ENCODE data around the gene FBXL2.

FBXL2 gene, protein sequence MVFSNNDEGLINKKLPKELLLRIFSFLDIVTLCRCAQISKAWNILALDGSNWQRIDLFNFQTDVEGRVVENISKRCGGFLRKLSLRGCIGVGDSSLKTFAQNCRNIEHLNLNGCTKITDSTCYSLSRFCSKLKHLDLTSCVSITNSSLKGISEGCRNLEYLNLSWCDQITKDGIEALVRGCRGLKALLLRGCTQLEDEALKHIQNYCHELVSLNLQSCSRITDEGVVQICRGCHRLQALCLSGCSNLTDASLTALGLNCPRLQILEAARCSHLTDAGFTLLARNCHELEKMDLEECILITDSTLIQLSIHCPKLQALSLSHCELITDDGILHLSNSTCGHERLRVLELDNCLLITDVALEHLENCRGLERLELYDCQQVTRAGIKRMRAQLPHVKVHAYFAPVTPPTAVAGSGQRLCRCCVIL

GRCh38 chr3:33277193-33277882 lies at the start of gene FBXL2:
Gene FBXL2, plus strand, starts transcription at chr3:33277442. Its CDS starts 71 bp downstream, at chr3:33277513.
- no peak for DNase-seq (ENCODE audit: low spot score)

GRCh38 chr3:33229066-33229465 lies 48.2 kb upstream of the FBXL2 start:
- no peak for DNase-seq (ENCODE audit: low spot score)

- DNase-seq (ENCODE audit: low spot score): no peak
Observed at GRCh38 chr3:33229947-33230346, 47.3 kb upstream of the FBXL2 start.

DNA sequence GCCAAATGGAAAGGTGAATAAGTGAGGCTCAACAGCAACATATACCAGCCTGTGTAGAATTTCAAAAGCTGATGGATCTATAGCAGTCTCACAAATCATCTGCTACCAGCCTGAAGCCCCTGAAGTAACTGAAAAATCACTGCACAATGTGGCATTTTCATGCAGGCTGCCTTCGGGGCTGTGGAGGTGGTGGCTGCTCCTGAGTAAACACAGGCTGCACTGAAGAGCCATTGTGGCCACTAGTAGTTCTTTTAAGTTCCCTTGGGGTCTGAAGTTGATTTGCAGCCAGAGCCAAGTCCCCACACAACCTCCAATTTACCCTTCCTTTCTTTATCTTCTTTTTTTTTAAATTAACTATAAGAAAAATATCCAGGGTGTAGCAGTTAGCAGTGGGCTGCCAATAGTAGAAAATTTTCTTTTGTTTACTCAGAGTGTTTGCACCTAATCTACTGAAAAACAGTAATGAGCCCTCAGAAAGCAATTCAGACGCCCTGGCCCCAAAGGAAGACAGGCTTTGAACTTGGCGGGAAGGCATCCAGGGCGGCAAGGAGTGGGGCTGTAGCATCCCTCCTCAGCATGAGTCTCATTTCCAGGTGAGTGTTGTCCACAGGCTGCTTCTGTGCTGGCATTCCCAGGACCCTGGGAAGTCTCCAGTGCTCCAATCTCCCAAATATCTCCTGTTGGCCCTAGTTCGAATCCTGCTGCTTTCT lies 45.3 kb upstream of the FBXL2 start:
- DNase-seq (ENCODE audit: low spot score): no peak

DNA sequence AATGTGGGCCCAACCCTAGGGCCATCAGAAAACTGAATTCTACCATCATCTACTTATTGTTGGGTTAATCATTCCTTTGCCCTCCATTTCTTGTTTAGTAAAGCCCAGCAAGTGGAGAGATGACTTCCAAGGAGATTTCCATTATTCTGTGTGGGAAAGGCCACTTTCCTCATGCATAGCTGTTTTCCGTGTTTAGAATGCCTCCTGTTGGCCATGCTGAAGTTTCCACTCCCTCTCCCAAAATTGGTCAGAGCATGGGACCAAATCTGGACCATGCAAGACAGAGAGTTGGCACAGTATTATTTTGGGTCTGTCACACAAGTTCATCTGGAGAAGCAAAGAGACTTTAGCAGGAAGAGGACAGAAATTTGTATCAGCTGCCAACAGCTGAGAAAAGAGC lies 43.4 kb upstream of the FBXL2 start:
- DNase-seq (ENCODE audit: low spot score): no peak

DNA sequence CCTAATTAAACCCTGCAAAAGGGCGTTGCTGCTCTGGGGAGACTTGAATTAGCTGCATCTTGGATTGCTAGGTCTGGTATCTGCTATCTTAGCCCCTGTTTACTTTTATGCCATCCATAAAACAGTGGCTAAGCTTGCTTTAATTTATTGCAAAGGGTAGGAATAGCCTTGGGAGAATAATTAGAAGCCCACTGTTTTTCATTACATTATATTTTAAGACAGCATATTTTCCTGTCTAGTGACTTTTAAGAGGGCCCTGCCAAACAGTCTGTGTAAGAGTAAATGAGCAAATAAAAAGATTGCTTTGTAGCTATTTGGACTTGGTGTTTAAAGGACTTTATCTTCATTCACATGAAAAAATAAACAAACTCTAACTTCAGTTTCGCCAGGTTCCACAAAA lies 41.2 kb upstream of the FBXL2 start:
- no peak for DNase-seq (ENCODE audit: low spot score)

GRCh38 chr3:33237439-33237838 lies 39.8 kb upstream of the FBXL2 start:
- no peak for DNase-seq (ENCODE audit: low spot score)

DNA sequence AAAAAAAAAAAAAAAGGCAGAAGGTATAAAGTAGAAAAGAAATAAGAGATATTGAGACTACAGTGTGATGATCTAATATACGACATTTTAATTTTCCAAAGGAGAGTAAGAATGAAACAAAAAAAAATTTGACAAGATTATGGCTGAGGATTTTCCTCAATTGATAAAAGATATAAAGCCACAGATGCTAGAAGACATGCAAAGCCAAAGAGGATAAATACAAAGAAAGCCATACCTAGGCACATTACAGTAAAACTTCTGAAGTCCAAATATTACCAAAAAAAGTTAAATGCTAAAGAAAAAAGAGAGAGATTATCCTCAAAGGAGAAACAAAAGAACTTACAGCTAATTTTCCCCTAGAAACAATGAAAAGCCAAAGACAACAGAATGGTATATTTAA lies 38.3 kb upstream of the FBXL2 start:
- DNase-seq (ENCODE audit: low spot score): no peak

- DNase-seq (ENCODE audit: low spot score): no peak
Observed at GRCh38 chr3:33240261-33240660, 37.0 kb upstream of the FBXL2 start.

- no peak for DNase-seq (ENCODE audit: low spot score)
Observed at GRCh38 chr3:33246786-33247185, 30.5 kb upstream of the FBXL2 start.

DNA sequence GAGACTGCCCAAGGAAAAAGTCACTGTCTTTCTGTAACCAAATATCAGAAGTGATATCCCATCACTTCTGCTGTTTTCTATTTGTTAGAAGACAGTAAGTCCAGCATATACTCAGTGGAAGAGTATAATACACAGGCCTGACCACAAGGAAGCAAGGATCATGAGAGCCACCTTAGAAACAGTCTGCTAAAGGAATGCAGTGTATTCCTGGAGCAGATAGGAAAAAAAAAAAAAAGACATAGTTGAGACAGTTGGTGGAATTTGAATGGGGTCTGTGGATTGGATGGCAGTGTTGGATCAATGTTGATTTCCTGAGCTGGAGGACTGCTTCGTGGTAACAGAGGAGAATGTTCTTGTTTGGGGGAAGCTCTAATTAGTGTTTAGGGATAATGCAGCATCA lies 26.5 kb upstream of the FBXL2 start:
- DNase-seq (ENCODE audit: low spot score): no peak

GRCh38 chr3:33256249-33256648 lies 21.0 kb upstream of the FBXL2 start:
- DNase-seq (ENCODE audit: low spot score): no peak

DNA sequence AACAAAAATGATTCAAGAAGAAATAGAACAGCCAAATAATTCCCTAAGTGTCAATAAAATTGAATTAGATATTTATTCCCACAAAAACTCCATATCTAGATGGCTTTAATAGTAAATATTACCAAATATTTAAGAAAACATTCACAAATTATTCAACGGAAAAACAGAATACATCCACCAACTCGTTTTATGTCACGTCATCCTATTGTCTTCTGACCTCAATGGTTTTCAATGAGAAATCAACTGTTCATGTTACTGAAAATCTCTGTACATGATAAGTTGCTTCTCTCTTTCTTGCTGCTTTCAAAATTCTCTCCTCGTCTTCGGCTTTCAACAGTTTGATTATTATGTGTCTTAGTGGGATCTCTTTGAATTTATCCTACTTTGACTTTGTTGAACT lies 17.1 kb upstream of the FBXL2 start:
- no peak for DNase-seq (ENCODE audit: low spot score)

DNA sequence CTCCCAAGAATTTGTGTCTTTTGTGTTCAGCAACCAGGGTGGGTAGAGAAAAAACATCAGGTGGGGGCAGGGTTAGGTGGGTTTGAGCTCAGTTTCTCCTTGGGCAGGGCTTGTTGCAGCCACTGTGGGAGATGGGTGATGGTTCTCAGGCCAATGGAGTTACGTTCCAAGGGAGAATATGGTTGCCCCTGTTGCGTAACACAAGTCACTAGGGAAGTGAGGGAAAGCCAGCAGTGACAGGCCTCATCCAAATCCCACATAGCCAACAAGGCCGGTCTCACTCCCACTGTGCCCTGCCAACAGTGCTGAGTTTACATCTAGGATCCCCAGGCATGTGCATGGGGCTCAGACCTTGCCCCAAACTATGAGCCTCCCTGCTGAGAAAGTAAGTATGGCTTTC lies 7.9 kb upstream of the FBXL2 start:
- DNase-seq (ENCODE audit: low spot score): no peak

DNA sequence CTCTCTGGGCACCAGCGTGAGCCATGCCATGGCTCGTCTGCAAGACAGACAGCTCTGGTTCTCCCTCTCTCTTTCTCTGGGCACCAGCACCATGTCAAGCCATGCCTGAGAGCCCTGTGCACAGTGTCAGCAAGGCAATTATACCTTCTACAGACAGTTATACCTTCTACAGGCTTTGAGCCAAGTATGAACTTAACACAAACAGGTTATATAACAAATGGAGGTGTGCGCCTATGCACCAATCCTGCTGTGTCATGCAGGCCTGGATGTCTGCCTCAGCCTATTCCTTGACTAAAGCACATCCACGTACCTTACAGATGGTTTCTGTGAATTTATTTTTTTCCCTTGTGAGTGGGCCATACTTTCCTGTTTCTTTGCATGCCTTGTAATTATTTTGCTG lies 5.9 kb upstream of the FBXL2 start:
- DNase-seq (ENCODE audit: low spot score): no peak

DNA sequence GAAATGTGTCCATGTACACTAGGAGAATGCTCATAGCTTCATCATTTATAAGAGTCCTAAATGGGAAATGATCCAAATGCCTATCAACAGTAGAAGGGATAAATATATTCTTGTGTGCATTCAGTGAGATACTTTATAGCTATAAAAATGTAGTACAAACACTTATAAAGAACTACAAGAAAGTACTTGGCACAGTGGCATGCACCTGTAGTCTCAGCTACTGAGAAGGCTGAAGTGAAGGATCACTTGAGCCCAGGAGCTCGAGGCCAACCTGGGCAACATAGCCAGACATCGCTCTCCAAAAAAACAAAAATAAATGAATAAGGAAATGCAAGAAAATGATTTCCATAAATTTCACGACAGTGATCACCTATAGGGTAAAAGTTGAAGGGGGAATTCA lies 3.6 kb upstream of the FBXL2 start:
- DNase-seq (ENCODE audit: low spot score): no peak

- DNase-seq (ENCODE audit: low spot score): no peak
Observed at GRCh38 chr3:33278163-33278562, 921 bp downstream of the FBXL2 start.

GRCh38 chr3:33287672-33288282 lies 10.5 kb downstream of the FBXL2 start:
- DNase-seq (ENCODE audit: low spot score): no peak

DNA sequence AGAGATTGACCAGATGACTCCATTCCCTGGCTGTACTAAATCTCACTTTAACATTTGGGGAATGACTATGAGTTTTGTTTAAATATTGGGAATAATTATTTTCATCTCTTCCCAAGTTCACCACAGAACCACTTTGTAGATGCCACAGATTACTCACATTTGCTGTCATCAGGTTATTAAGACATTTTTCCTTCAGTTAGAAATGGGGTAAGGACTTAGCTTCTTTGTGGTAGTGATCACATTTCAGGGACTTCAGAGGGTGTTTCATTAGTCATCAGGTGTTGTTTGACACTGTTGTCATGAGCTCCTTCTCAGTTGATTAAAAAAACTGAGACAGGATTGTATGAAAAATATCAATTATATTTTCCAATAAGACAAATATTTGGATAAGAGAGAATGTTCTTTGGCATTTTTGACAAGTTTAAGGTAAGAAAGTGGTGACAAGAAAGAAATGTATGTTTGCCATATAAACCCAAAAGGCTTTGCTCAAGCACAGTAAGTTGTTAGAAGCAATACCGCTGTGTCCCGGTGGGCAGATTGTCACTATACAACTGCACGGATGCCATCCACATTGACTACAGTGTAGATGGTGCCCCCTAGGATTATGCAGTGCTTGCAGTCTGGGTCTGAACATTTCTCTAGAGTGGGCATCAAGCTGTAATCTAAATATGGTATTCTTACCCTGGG lies 22.3 kb downstream of the FBXL2 start:
- DNase-seq (ENCODE audit: low spot score): no peak

GRCh38 chr3:33312361-33312760 lies 35.1 kb downstream of the FBXL2 start:
- no peak for DNase-seq (ENCODE audit: low spot score)

DNA sequence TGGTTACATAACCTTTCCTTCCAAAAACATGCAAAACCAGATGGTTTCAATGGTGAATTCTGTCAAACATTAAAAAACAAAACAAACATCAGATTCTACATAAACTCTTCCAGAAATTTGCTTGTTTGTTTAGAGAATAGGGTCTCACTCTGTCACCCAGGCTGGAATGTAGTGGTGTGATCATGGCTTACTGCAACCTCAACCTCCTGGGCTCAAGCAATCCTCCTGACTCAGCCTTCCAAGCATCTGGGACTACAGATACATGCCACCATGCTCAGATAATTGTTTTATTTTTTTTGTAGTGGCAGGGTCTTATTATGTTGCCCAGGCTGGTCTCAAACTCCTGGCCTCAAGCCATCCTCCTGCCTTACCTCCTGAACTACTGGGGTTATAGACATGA lies 36.1 kb downstream of the FBXL2 start:
- no peak for DNase-seq (ENCODE audit: low spot score)

- DNase-seq (ENCODE audit: low spot score): no peak
Observed at GRCh38 chr3:33314993-33315392, 37.8 kb downstream of the FBXL2 start.

All from hematopoietic multipotent progenitor cell treated with erythropoietin and hydrocortisone succinate and interleukin-3 and kit ligand, for 17 days (in vitro differentiated cells).